ENCODE results near the gene MAGI1.

The MAGI1 gene

GRCh38 chr3:65793495-65794200 is 245.1 kb downstream of the MAGI1 start:
- DNase-seq (ENCODE audit: low read depth) = no peak

GRCh38 chr3:65788461-65788860 is 250.3 kb downstream of the MAGI1 start:
- DNase-seq (ENCODE audit: low read depth) = no peak

GRCh38 chr3:65787827-65788226 is 250.9 kb downstream of the MAGI1 start:
- DNase-seq (ENCODE audit: low read depth) = no peak

- no peak for DNase-seq (ENCODE audit: low read depth)
These were observed 251.4 kb downstream of the MAGI1 start for GRCh38 chr3:65787340-65787739.

- no peak for DNase-seq (ENCODE audit: low read depth)
These were observed 251.8 kb downstream of the MAGI1 start for GRCh38 chr3:65786890-65787289.

- no peak for DNase-seq (ENCODE audit: low read depth)
These were observed 253.6 kb downstream of the MAGI1 start for GRCh38 chr3:65785065-65785645.

- DNase-seq (ENCODE audit: low read depth) = no peak
These were observed 255.6 kb downstream of the MAGI1 start for GRCh38 chr3:65783117-65783516.

- DNase-seq (ENCODE audit: low read depth) = no peak
These were observed 257.1 kb downstream of the MAGI1 start for GRCh38 chr3:65781594-65781993.

- no peak for DNase-seq (ENCODE audit: low read depth)
These were observed 259.3 kb downstream of the MAGI1 start for GRCh38 chr3:65779390-65779789.

- no peak for DNase-seq (ENCODE audit: low read depth)
These were observed 259.8 kb downstream of the MAGI1 start for GRCh38 chr3:65778968-65779367.

GRCh38 chr3:65777050-65777449 is 261.7 kb downstream of the MAGI1 start:
- no peak for DNase-seq (ENCODE audit: low read depth)

- DNase-seq (ENCODE audit: low read depth) = no peak
These were observed 262.2 kb downstream of the MAGI1 start for GRCh38 chr3:65776494-65776893.

GRCh38 chr3:65776081-65776480 is 262.6 kb downstream of the MAGI1 start:
- DNase-seq (ENCODE audit: low read depth) = no peak

GRCh38 chr3:65772758-65773157 is 266.0 kb downstream of the MAGI1 start:
- no peak for DNase-seq (ENCODE audit: low read depth)

- no peak for DNase-seq (ENCODE audit: low read depth)
These were observed 271.2 kb downstream of the MAGI1 start for GRCh38 chr3:65767551-65767950.

GRCh38 chr3:65762235-65762580 is 276.5 kb downstream of the MAGI1 start:
- DNase-seq (ENCODE audit: low read depth) = no peak

- no peak for DNase-seq (ENCODE audit: low read depth)
These were observed 277.1 kb downstream of the MAGI1 start for GRCh38 chr3:65761446-65762234.

GRCh38 chr3:65758876-65759598 is 279.7 kb downstream of the MAGI1 start:
- no peak for DNase-seq (ENCODE audit: low read depth)

GRCh38 chr3:65758438-65758837 is 280.3 kb downstream of the MAGI1 start:
- no peak for DNase-seq (ENCODE audit: low read depth)

- no peak for DNase-seq (ENCODE audit: low read depth)
These were observed 286.1 kb downstream of the MAGI1 start for GRCh38 chr3:65752636-65753035.

- DNase-seq (ENCODE audit: low read depth) = no peak
These were observed 287.5 kb downstream of the MAGI1 start for GRCh38 chr3:65751123-65751700.

- DNase-seq (ENCODE audit: low read depth) = no peak
These were observed 289.7 kb downstream of the MAGI1 start for GRCh38 chr3:65749066-65749465.

Data from activated T-helper 1 cell treated with Interleukin-2 at 50 U/mL for 16 hours (primary cell).